NT2/D1 (cell line): ENCODE measurements around the gene LYPD8.

Experiments used
- DNase-seq: peaks from one replicate; pipeline ENCODE4 v3.0.0-alpha.2; 2011; ENCODE audit warnings: low read depth, low spot score
- H3K27me3 ChIP-seq: 2 replicates; pipeline ENCODE4 v1.6.0; 2011; ENCODE audit warnings: mild to moderate bottlenecking; ENCODE audit not compliant: insufficient read length, insufficient read depth
- H3K36me3 ChIP-seq: 2 replicates; pipeline ENCODE4 v1.6.1; 2011; ENCODE audit warnings: mild to moderate bottlenecking, low read length, mixed read lengths; ENCODE audit not compliant: insufficient read depth, insufficient read length
- H3K4me1 ChIP-seq: 2 replicates; pipeline ENCODE4 v1.5.1; 2011; ENCODE audit not compliant: insufficient read depth, insufficient read length
- H3K4me3 ChIP-seq: 2 replicates; pipeline ENCODE4 v1.5.1; 2011; ENCODE audit warnings: low read depth; ENCODE audit not compliant: insufficient read length
- H3K9ac ChIP-seq: 2 replicates; pipeline ENCODE4 v1.6.0; 2011; ENCODE audit warnings: low read depth; ENCODE audit not compliant: insufficient read length
- H3K9me3 ChIP-seq: 2 replicates; pipeline ENCODE4 v1.5.1; 2011; ENCODE audit warnings: mild to moderate bottlenecking, low read length; ENCODE audit not compliant: insufficient read depth
- SUZ12 ChIP-seq: IDR thresholded peaks from 2 replicates; pipeline ENCODE4 v1.6.1; 2011; ENCODE audit not compliant: insufficient read length, insufficient read depth; ENCODE audit errors: extremely low read depth
- YY1 ChIP-seq: IDR thresholded peaks from 2 replicates; pipeline ENCODE4 v1.6.1; 2011; ENCODE audit not compliant: insufficient read length, insufficient read depth
- ZNF274 ChIP-seq: IDR thresholded peaks from 2 replicates; pipeline ENCODE4 v1.6.1; 2011; ENCODE audit warnings: mild to moderate bottlenecking, low read depth, low read length

Gene LYPD8

GRCh38 chr1:248751142-248751541, 4.4 kb downstream of the LYPD8 start:
- Histone ChIP-seq H3K4me3 (no peak overlapping the region), H3K36me3 (no peaks in the 10 kb centered on the region), H3K9ac (no peak overlapping the region), H3K4me1 (no peaks in the 10 kb centered on the region), H3K27me3 (no peaks in the 10 kb centered on the region), H3K9me3 (peaks cover 12% of the 10 kb centered on the region; the same call in 1 of the 2 replicates)
- DNase-seq, result no peak
- TF ChIP-seq SUZ12 (no peak), YY1 (no peak), ZNF274 (no peak)

- Histone ChIP-seq H3K9ac (no peak overlapping the region), H3K36me3 (no peaks in the 10 kb centered on the region), H3K4me1 (no peaks in the 10 kb centered on the region), H3K27me3 (no peaks in the 10 kb centered on the region), H3K4me3 (no peak overlapping the region), H3K9me3 (peaks cover 12% of the 10 kb centered on the region; the same call in 1 of the 2 replicates)
- no peak for TF ChIP-seq SUZ12
- TF ChIP-seq ZNF274, result no peak
- TF ChIP-seq YY1, result no peak
- DNase-seq, result no peak
These were observed 5.1 kb downstream of the LYPD8 start for GRCh38 chr1:248750496-248750895.

- TF ChIP-seq SUZ12, result no peak
- TF ChIP-seq YY1, result no peak
- TF ChIP-seq ZNF274, result no peak
- H3K9ac ChIP-seq, result no peak overlapping the region
- no peak for DNase-seq
- no peaks in the 10 kb centered on the region for H3K36me3 ChIP-seq
- H3K4me3 ChIP-seq, result no peak overlapping the region
- H3K27me3 ChIP-seq, result no peaks in the 10 kb centered on the region
- H3K9me3 ChIP-seq, result 0 out of 2 replicates have a peak, but pooled peaks cover 5% of the 10 kb centered on the region
- no peaks in the 10 kb centered on the region for H3K4me1 ChIP-seq
These were observed 7.3 kb downstream of the LYPD8 start for GRCh38 chr1:248748211-248748610.

- DNase-seq, result no peak
- Histone ChIP-seq H3K27me3 (no peaks in the 10 kb centered on the region), H3K9ac (no peak overlapping the region), H3K9me3 (no peaks in the 10 kb centered on the region; the same call in 1 of the 2 replicates), H3K36me3 (no peaks in the 10 kb centered on the region), H3K4me1 (no peaks in the 10 kb centered on the region), H3K4me3 (no peak overlapping the region)
- TF ChIP-seq ZNF274, result no peak
- TF ChIP-seq YY1, result no peak
- TF ChIP-seq SUZ12, result no peak
These were observed 14.7 kb downstream of the LYPD8 start for GRCh38 chr1:248740876-248741275.

GRCh38 chr1:248739572-248740205, 15.9 kb downstream of the LYPD8 start:
- Histone ChIP-seq H3K9me3 (no peaks in the 10 kb centered on the region; the same call in 1 of the 2 replicates), H3K4me3 (no peak overlapping the region), H3K9ac (no peak overlapping the region), H3K4me1 (no peaks in the 10 kb centered on the region), H3K36me3 (no peaks in the 10 kb centered on the region), H3K27me3 (no peaks in the 10 kb centered on the region)
- no peak for TF ChIP-seq SUZ12
- TF ChIP-seq ZNF274, result no peak
- TF ChIP-seq YY1, result no peak
- no peak for DNase-seq

- no peak overlapping the region for H3K9ac ChIP-seq
- no peak overlapping the region for H3K4me3 ChIP-seq
- H3K36me3 ChIP-seq, result no peaks in the 10 kb centered on the region
- H3K9me3 ChIP-seq, result no peaks in the 10 kb centered on the region; the same call in 1 of the 2 replicates
- TF ChIP-seq ZNF274, result no peak
- no peak for TF ChIP-seq YY1
- TF ChIP-seq SUZ12, result no peak
- DNase-seq, result no peak
- H3K27me3 ChIP-seq, result no peaks in the 10 kb centered on the region
- H3K4me1 ChIP-seq, result no peaks in the 10 kb centered on the region
These were observed 18.1 kb downstream of the LYPD8 start for GRCh38 chr1:248737457-248737856.

- H3K4me1 ChIP-seq, result no peaks in the 10 kb centered on the region
- no peak for DNase-seq
- no peak overlapping the region for H3K4me3 ChIP-seq
- H3K36me3 ChIP-seq, result no peaks in the 10 kb centered on the region
- no peaks in the 10 kb centered on the region; the same call in 1 of the 2 replicates for H3K9me3 ChIP-seq
- no peak overlapping the region for H3K9ac ChIP-seq
- no peak for TF ChIP-seq ZNF274
- TF ChIP-seq SUZ12, result no peak
- no peak for TF ChIP-seq YY1
- H3K27me3 ChIP-seq, result no peaks in the 10 kb centered on the region
These were observed 18.6 kb downstream of the LYPD8 start for GRCh38 chr1:248736977-248737376.
